HEK293T (cell line): ENCODE results near the gene ZBTB3.
"Not testable (repeated sequence)": the region's sequence is repeated elsewhere in the genome, so short reads cannot be mapped to it uniquely, and the experiment has no call there.

Experiments
- CTCF ChIA-PET: fragments of 350-600 bp; formaldehyde crosslinking; extraction: SDS; loops from one replicate; lab custom pipeline; 2021; ENCODE audit warnings: antibody characterized with exemption, inconsistent platforms; lab: Yijun Ruan, JAX
- POLR2A ChIA-PET: fragments of 350-600 bp; formaldehyde crosslinking; extraction: SDS; loops from one replicate; lab custom pipeline; 2020; ENCODE audit warnings: antibody characterized with exemption, inconsistent platforms; lab: Yijun Ruan, JAX
- DNase-seq: peaks from one replicate; pipeline ENCODE4 v3.0.0; 2012; ENCODE audit warnings: mixed read lengths; ENCODE audit errors: extremely low spot score
- ARNT ChIP-seq: fragments of 450-650 bp; IDR thresholded peaks from 2 replicates; pipeline ENCODE4 v1.6.1; 2017; ENCODE audit warnings: mild to moderate bottlenecking
- BHLHE40 ChIP-seq: fragments of 450-650 bp; IDR thresholded peaks from 2 replicates; pipeline ENCODE4 v1.6.1; 2016; ENCODE audit warnings: mild to moderate bottlenecking, moderate library complexity, borderline replicate concordance
- CTBP1 ChIP-seq: fragments of 450-650 bp; IDR thresholded peaks from 2 replicates; pipeline ENCODE4 v1.6.1; 2016; ENCODE audit warnings: borderline replicate concordance
- ELF4 ChIP-seq: fragments of 450-650 bp; IDR thresholded peaks from 2 replicates; pipeline ENCODE4 v1.6.1; 2017; ENCODE audit warnings: antibody characterized with exemption
- FOXA1 ChIP-seq: fragments of 450-650 bp; IDR thresholded peaks from 2 replicates; pipeline ENCODE4 v1.6.1; 2016; ENCODE audit warnings: mild to moderate bottlenecking
- FOXK2 ChIP-seq: fragments of 450-650 bp; IDR thresholded peaks from 2 replicates; pipeline ENCODE4 v1.6.1; 2016; ENCODE audit warnings: mild to moderate bottlenecking
- FOXM1 ChIP-seq: fragments of 450-650 bp; IDR thresholded peaks from 2 replicates; pipeline ENCODE4 v1.6.1; 2017; ENCODE audit warnings: mild to moderate bottlenecking, borderline replicate concordance
- HDGF ChIP-seq: fragments of 450-650 bp; IDR thresholded peaks from 2 replicates; pipeline ENCODE4 v1.6.1; 2017; ENCODE audit warnings: antibody characterized with exemption, borderline replicate concordance
- L3MBTL2 ChIP-seq: fragments of 450-650 bp; conservative IDR thresholded peaks from 2 replicates; pipeline ENCODE4 v1.6.1; 2016; ENCODE audit warnings: mild to moderate bottlenecking
- NFRKB ChIP-seq: fragments of 450-650 bp; IDR thresholded peaks from 2 replicates; pipeline ENCODE4 v1.6.1; 2016; ENCODE audit warnings: mild to moderate bottlenecking, moderate library complexity
- PKNOX1 ChIP-seq: fragments of 450-650 bp; IDR thresholded peaks from 2 replicates; pipeline ENCODE4 v1.6.1; 2016
- SP1 ChIP-seq: fragments of 450-650 bp; IDR thresholded peaks from 2 replicates; pipeline ENCODE4 v1.6.1; 2017
- SUZ12 ChIP-seq: fragments of 450-650 bp; IDR thresholded peaks from 2 replicates; pipeline ENCODE4 v1.6.1; 2016; ENCODE audit warnings: mild to moderate bottlenecking
- TARDBP ChIP-seq: fragments of 450-650 bp; IDR thresholded peaks from 2 replicates; pipeline ENCODE4 v1.6.1; 2016
- ZNF384 ChIP-seq: fragments of 450-650 bp; IDR thresholded peaks from 2 replicates; pipeline ENCODE4 v1.6.1; 2016

The ZBTB3 gene

GRCh38 chr11:62774407-62774806 lies 20.4 kb upstream of the ZBTB3 start:
- POLR2A ChIA-PET = interaction anchor here (1.4 to 3.4 kb wide), 8 partner anchors 13 to 107 kb away, joined by 3 to 18 read pairs (median 6); partner anchors contain the start of genes HNRNPUL2, TMEM179B, TTC9C and ZBTB3
- no peak for DNase-seq
- TF ChIP-seq HDGF = no peak
- CTCF ChIA-PET = interaction anchor here (0.7 to 1.8 kb wide), 3 partner anchors 12 to 379 kb away, joined by 3 to 8 read pairs (median 3); no protein-coding TSS in a partner anchor

- CTCF ChIA-PET = interaction anchor here (0.6 to 3.4 kb wide), 5 partner anchors 15 to 229 kb away, joined by 3 to 16 read pairs (median 4); partner anchors contain the start of gene ZBTB3
- peak; percentile 92 for DNase-seq
- POLR2A ChIA-PET = interaction anchor here (0.8 to 5.5 kb wide), 23 partner anchors 10 to 180 kb away, joined by 3 to 64 read pairs (median 4); partner anchors contain the start of genes C11orf98, CSKMT, HNRNPUL2 and LRRN4CL
- TF ChIP-seq ARNT (no peak), CTBP1 (0 out of 2 replicates have a peak, but pooled peaks have one; percentile 24), PKNOX1 (no peak), TARDBP (peak; percentile 81), BHLHE40 (no peak), SUZ12 (no peak), FOXA1 (no peak), L3MBTL2 (peak; percentile 84), ELF4 (no peak), HDGF (no peak), FOXM1 (peak; percentile 13; the same call in 1 of the 2 replicates), FOXK2 (no peak)
These were observed 17.4 kb upstream of the ZBTB3 start, which contains the start of gene TAF6L for GRCh38 chr11:62771144-62772021. Gene TAF6L, plus strand, starts transcription at chr11:62771396. Its CDS starts 4,388 bp downstream, at chr11:62775784.

GRCh38 chr11:62770778-62771143 lies 16.8 kb upstream of the ZBTB3 start:
- ChIA-PET CTCF (interaction anchor here (0.6 to 3.4 kb wide), 5 partner anchors 15 to 228 kb away, joined by 3 to 16 read pairs (median 4); partner anchors contain the start of gene ZBTB3), POLR2A (interaction anchor here (0.8 to 5.5 kb wide), 21 partner anchors 9 to 179 kb away, joined by 3 to 64 read pairs (median 4); partner anchors contain the start of genes C11orf98, CSKMT, HNRNPUL2 and LRRN4CL)
- no peak for DNase-seq
- TF ChIP-seq SUZ12 = no peak
- no peak for TF ChIP-seq ELF4
- TF ChIP-seq NFRKB = no peak
- no peak for TF ChIP-seq TARDBP
- no peak for TF ChIP-seq SP1
- no peak for TF ChIP-seq HDGF
- no peak for TF ChIP-seq PKNOX1
- TF ChIP-seq FOXA1 = no peak
- no peak for TF ChIP-seq ARNT

GRCh38 chr11:62760867-62761227 lies 6.9 kb upstream of the ZBTB3 start:
- POLR2A ChIA-PET = interaction anchor here (1.0 to 3.1 kb wide), 11 partner anchors 7 to 187 kb away, joined by 3 to 31 read pairs (median 7); partner anchors contain the start of genes EEF1G, HNRNPUL2, STX5 and TAF6L
- DNase-seq, CTCF ChIA-PET: not testable (repeated sequence)

- CTCF ChIA-PET = no interaction called here
- POLR2A ChIA-PET = interaction anchor here (0.6 to 1.7 kb wide), 5 partner anchors 10 to 83 kb away, joined by 3 to 7 read pairs (median 3); partner anchors contain the start of genes HNRNPUL2 and TAF6L
- TF ChIP-seq L3MBTL2 = no peak
- TF ChIP-seq ZNF384 = no peak
- no peak for TF ChIP-seq FOXM1
- no peak for TF ChIP-seq NFRKB
- no peak for TF ChIP-seq FOXA1
- no peak for TF ChIP-seq PKNOX1
- TF ChIP-seq ARNT = no peak
- no peak for TF ChIP-seq HDGF
- no peak for TF ChIP-seq SP1
- TF ChIP-seq TARDBP = no peak
- DNase-seq = no peak
These were observed 4.2 kb upstream of the ZBTB3 start for GRCh38 chr11:62757846-62758788.
